Fibroblast of pulmonary artery (primary cell): ENCODE results near the gene GSG1.
A peak's percentile ranks its signal among the peaks of the same experiment; 100 is the strongest.

Experiments used
- DNase-seq: peaks from one replicate; pipeline ENCODE4 v3.0.0-alpha.2; 2010; ENCODE audit warnings: low read depth
- H3K4me3 ChIP-seq: replicated peaks from 2 replicates; pipeline ENCODE4 v1.5.1; 2011; ENCODE audit warnings: low read depth, mild to moderate bottlenecking, control low read depth, low read length, moderate library complexity
- TF ChIP-seq, protein P1 (sequence below): IDR thresholded peaks from 2 replicates; pipeline ENCODE4 v1.5.1; 2011; ENCODE audit warnings: mild to moderate bottlenecking, control low read depth, low read length, inconsistent platforms; ENCODE audit errors: missing control alignments

Gene GSG1

DNA sequence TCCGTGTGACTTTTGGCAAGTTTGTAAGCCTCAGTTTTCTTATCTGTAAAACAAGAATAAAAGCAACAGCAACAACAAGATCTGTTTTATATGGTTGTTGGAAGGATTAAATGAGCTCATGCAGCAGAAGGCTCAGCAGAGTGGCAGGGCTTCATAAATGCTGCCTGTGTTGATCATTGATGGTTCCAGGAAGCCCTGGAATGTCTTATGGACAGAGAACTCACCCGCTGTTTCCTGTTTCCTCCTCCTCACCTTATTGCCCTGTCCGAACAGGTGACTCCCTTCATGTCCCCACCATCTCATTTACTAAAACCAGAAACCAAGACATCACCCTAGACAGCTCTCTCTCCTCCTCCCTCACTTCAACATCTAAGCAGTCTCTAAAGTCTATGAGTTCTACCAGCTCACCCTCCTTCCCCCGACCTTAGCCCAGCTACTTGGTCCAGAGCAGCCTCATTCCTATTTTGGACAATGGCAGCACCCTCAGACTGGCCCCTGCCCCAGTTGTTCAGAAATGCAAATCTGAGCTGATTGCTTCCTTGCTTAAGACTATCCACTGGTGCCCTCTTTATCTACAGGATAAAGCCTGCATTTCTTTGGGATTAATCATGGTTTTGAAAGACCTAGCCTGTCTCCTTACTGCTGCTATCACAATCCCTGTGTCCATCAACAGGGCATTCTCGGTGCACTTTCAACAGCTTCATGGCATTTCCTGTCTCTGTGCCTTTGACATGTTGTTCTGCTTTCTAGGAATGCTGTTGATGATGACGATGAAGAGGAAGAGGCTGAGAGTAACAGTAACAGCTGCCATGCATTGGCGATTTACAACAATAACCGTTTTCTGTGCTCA is 21.4 kb upstream of the GSG1 start:
- no peak overlapping the region for H3K4me3 ChIP-seq
- DNase-seq, result peak; percentile 83
- TF ChIP-seq, protein P1, sequence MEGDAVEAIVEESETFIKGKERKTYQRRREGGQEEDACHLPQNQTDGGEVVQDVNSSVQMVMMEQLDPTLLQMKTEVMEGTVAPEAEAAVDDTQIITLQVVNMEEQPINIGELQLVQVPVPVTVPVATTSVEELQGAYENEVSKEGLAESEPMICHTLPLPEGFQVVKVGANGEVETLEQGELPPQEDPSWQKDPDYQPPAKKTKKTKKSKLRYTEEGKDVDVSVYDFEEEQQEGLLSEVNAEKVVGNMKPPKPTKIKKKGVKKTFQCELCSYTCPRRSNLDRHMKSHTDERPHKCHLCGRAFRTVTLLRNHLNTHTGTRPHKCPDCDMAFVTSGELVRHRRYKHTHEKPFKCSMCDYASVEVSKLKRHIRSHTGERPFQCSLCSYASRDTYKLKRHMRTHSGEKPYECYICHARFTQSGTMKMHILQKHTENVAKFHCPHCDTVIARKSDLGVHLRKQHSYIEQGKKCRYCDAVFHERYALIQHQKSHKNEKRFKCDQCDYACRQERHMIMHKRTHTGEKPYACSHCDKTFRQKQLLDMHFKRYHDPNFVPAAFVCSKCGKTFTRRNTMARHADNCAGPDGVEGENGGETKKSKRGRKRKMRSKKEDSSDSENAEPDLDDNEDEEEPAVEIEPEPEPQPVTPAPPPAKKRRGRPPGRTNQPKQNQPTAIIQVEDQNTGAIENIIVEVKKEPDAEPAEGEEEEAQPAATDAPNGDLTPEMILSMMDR, result no peak

DNA sequence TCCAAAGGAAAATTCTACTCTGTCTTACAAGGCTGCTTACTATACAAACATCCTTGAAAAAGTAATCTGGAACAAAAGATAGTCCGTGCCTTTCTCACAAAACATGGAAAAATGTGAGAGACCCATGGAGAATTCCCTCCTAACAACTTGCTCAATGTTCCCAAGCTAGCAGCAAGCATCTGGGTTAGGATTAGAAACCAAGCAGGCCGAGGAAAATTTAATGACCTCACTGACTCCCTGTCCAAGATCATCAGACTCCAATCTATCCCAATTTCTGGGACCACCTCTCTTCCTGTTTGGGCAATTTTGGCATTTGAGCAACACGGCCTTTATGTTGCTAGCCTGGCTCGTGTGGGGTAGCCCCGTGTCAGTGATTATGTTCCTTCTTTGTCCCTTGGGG is 18.1 kb upstream of the GSG1 start:
- DNase-seq, result no peak
- H3K4me3 ChIP-seq, result no peak overlapping the region
- TF ChIP-seq, protein P1, result no peak

DNA sequence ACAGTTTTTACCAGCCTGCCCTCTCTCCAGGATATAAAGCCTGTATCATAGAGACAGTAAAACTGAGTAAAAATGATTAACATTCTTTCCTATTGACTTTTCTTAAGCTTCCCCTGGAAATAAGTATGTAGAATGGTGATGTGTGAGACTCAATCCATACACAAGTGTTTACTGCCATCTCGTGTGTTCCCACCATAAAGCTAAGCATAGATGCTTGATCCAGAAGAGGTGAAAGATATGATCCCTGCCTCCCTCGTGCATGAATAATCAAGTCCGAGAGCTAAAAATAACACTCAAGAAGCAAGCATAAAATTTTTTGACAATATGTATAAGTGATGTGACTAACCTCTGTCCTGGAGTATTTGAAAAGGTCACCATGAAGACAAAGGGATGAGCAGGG is 16.9 kb upstream of the GSG1 start:
- TF ChIP-seq, protein P1, result no peak
- H3K4me3 ChIP-seq, result no peak overlapping the region
- DNase-seq, result no peak

DNA sequence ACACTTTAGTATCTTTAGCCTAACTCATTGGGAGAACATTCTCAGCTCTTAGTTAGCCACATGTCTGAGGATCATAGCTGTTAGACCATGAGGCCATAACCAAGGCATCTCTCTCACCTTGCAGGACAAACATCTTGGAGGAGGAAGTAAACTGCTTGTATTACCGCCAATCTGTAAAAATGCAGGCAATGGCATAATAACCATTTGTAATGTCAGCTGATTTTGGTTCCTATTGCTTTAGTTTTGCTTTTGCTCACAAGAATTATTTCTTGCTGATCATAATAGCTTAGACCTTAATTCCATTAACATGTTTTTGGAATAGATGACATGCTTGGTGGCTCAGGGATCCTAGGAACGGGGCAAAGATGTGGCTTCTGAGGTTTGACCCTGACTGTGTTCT is 16.4 kb upstream of the GSG1 start:
- TF ChIP-seq, protein P1, result no peak
- no peak overlapping the region for H3K4me3 ChIP-seq
- no peak for DNase-seq

DNA sequence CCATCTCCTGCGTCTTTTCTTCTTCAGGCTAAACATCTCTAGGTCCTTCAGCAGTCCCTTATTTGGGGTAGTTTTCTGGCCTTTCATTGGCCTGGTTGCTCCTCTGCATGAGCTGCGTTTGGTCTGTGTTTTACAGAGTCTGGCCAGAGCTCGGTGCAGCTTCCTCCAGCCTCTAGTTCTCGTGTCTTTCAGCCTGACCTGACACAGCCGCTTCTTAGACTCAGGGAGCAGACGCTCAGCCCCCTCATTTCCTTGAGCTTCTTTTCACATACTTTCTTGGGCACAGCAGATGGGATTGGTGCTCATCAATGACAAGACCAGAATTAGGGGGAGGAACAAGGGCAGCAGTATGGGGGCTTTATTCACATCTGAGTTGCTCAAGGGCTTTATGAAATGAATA is 13.6 kb upstream of the GSG1 start:
- TF ChIP-seq, protein P1, result no peak

DNA sequence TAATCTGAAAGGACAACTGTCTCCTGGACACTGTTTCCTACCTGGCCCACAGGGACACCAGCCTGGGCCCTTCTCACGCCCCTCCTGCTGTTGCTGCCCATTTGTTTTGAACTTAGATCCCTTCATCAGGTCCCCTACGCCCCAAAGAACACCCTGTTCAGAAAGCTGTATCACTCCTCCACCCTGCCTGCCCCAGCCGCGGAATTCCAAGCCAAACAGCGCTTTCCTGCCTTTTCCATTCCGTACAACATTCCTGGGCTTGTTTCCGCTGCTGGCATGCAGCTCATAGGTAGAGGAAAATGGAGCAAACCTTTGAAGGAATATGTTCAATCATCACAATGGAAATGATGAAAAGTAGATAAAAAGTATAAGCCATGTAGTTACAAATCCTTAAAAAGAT is 12.8 kb upstream of the GSG1 start:
- no peak for DNase-seq
- H3K4me3 ChIP-seq, result no peak overlapping the region
- TF ChIP-seq, protein P1, result no peak

More for the DNA sequence above, 13.6 kb upstream of the GSG1 start:
- H3K4me3 ChIP-seq, result no peak overlapping the region
- DNase-seq, result no peak
